SK-N-SH (cell line): Measurements from ENCODE around the gene MGAT4B.

Experiments
- FOXM1 ChIP-seq: IDR thresholded peaks from 2 replicates; pipeline ENCODE4 v1.4.0; 2012; ENCODE audit warnings: low read depth, mild to moderate bottlenecking
- NFIC ChIP-seq: IDR thresholded peaks from 2 replicates; pipeline ENCODE4 v1.4.0; 2012; ENCODE audit warnings: borderline replicate concordance
- POLR2AphosphoS5 ChIP-seq: IDR thresholded peaks from 2 replicates; pipeline ENCODE4 v1.6.1; 2012; ENCODE audit warnings: low read depth, low read length
- RAD21 ChIP-seq: IDR thresholded peaks from 2 replicates; pipeline ENCODE4 v1.6.1; 2012; ENCODE audit warnings: mild to moderate bottlenecking, low read length
- REST ChIP-seq: IDR thresholded peaks from 2 replicates; pipeline ENCODE4 v1.6.1; 2012; ENCODE audit warnings: mild to moderate bottlenecking, low read depth, low read length, moderate library complexity

- TF ChIP-seq REST (no peak), RAD21 (no peak), NFIC (no peak), POLR2AphosphoS5 (peak; percentile 37), FOXM1 (no peak)
These were observed 32.9 kb upstream of the MGAT4B start for GRCh38 chr5:179839328-179840256.
